GM21786 (cell line): ENCODE data around the gene DTWD2.
"Not testable (repeated sequence)": the region's sequence is repeated elsewhere in the genome, so short reads cannot be mapped to it uniquely, and the experiment has no call there.

Experiments used
- ATAC-seq: cut with Tn5 transposase; IDR thresholded peaks from one replicate; pipeline ENCODE4 v1.9.1; 2021; ENCODE audit not compliant: unreplicated experiment

Gene DTWD2

GRCh38 chr5:118998861-118999260 lies 10.5 kb upstream of the DTWD2 start:
- not testable (repeated sequence) for ATAC-seq

GRCh38 chr5:118996098-118996497 lies 7.8 kb upstream of the DTWD2 start:
- ATAC-seq = no peak

GRCh38 chr5:118994595-118994994 lies 6.2 kb upstream of the DTWD2 start:
- ATAC-seq = no peak

GRCh38 chr5:118993118-118993517 lies 4.8 kb upstream of the DTWD2 start:
- not testable (repeated sequence) for ATAC-seq

- not testable (repeated sequence) for ATAC-seq
Measured at GRCh38 chr5:118992055-118992454, 3.7 kb upstream of the DTWD2 start.

GRCh38 chr5:118990582-118990981 lies 2.2 kb upstream of the DTWD2 start:
- ATAC-seq = no peak

GRCh38 chr5:118989816-118990215 lies 1.5 kb upstream of the DTWD2 start:
- ATAC-seq = no peak

GRCh38 chr5:118988866-118989180 lies 476 bp upstream of the DTWD2 start:
- ATAC-seq = no peak

GRCh38 chr5:118984602-118985001 lies 3.7 kb downstream of the DTWD2 start:
- ATAC-seq = no peak

- no peak for ATAC-seq
Measured at GRCh38 chr5:118981783-118982182, 6.6 kb downstream of the DTWD2 start.

- ATAC-seq = no peak
Measured at GRCh38 chr5:118980438-118980837, 7.9 kb downstream of the DTWD2 start.

- ATAC-seq = no peak
Measured at GRCh38 chr5:118980017-118980416, 8.3 kb downstream of the DTWD2 start.

GRCh38 chr5:118973779-118974445 lies 14.4 kb downstream of the DTWD2 start:
- not testable (repeated sequence) for ATAC-seq

GRCh38 chr5:118968925-118969375 lies 19.4 kb downstream of the DTWD2 start:
- no peak for ATAC-seq

- no peak for ATAC-seq
Measured at GRCh38 chr5:118968406-118968911, 19.9 kb downstream of the DTWD2 start.

GRCh38 chr5:118967059-118967508 lies 21.3 kb downstream of the DTWD2 start:
- no peak for ATAC-seq

GRCh38 chr5:118965890-118966289 lies 22.5 kb downstream of the DTWD2 start:
- ATAC-seq = no peak

- not testable (repeated sequence) for ATAC-seq
Measured at GRCh38 chr5:118964970-118965369, 23.4 kb downstream of the DTWD2 start.

GRCh38 chr5:118964388-118964787 lies 24.0 kb downstream of the DTWD2 start:
- not testable (repeated sequence) for ATAC-seq

- ATAC-seq = no peak
Measured at GRCh38 chr5:118963169-118963568, 25.2 kb downstream of the DTWD2 start.

GRCh38 chr5:118960557-118960956 lies 27.8 kb downstream of the DTWD2 start:
- ATAC-seq = no peak

- ATAC-seq = no peak
Measured at GRCh38 chr5:118956727-118957126, 31.6 kb downstream of the DTWD2 start.

- no peak for ATAC-seq
Measured at GRCh38 chr5:118953652-118954005, 34.7 kb downstream of the DTWD2 start.
